GM12878 (cell line): ENCODE data around the gene ACSL4. TPM values are rescaled to one million over a fixed set of nuclear protein-coding genes. Genes with fewer than 3 reads are reported as not detected.

Experiments used
- ATAC-seq: fragments of 200-7000 bp; cut with Tn5 transposase; 3 replicates; pipeline ENCODE4 v1.9.1; 2020; ENCODE audit warnings: mild to moderate bottlenecking, moderate library complexity
- BruUV-seq: library from RNA; stranded (reverse); fragments of 400-500 nt; replicated peaks from 2 replicates; lab custom pipeline; 2021; lab: Mats Ljungman, UMichigan
- CTCF ChIA-PET: fragments of 300-600 bp; sonication (Branson Sonifier 250); formaldehyde crosslinking; extraction: SDS; loops from one replicate; lab custom pipeline; 2021; ENCODE audit warnings: inconsistent platforms; lab: Yijun Ruan, JAX
- POLR2A ChIA-PET: fragments of 350-600 bp; formaldehyde crosslinking; extraction: SDS; loops from one replicate; lab custom pipeline; 2021; ENCODE audit warnings: inconsistent platforms; lab: Charles Lee
- RAD21 ChIA-PET: fragments of 300-600 bp; sonication (Branson Sonifier 250); formaldehyde crosslinking; loops from one replicate; lab custom pipeline; 2023; ENCODE audit warnings: antibody characterized with exemption; ENCODE audit not compliant: unreplicated experiment; lab: Charles Lee
- SMC1A ChIA-PET: fragments of 300-600 bp; sonication (Branson Sonifier 250); formaldehyde crosslinking; loops from one replicate; lab custom pipeline; 2023; ENCODE audit not compliant: unreplicated experiment, uncharacterized antibody; lab: Charles Lee
- DNase-seq: peaks from one replicate; pipeline ENCODE4 v3.0.0-alpha.2; 2011; ENCODE audit warnings: low read depth, low spot score
- FAIRE-seq: peaks from 3 replicates; lab custom pipeline; 2011; peaks lifted over from hg19 to GRCh38; lab: Jason Lieb, UNC
- H2AFZ ChIP-seq: 2 replicates; pipeline ENCODE4 v1.6.0; 2011; ENCODE audit warnings: low read depth, low read length, control low read depth; ENCODE audit not compliant: control insufficient read depth
- H3K27ac ChIP-seq: 2 replicates; pipeline ENCODE4 v1.5.1; 2011; ENCODE audit warnings: control low read depth; ENCODE audit not compliant: control insufficient read depth, insufficient read depth
- H3K27me3 ChIP-seq, 2 experiments: replicated peaks in 1 of 2; 2 replicates each; pipeline versions ENCODE4 v1.6.0 to v1.6.1; 2011; ENCODE audit warnings: low read length in 1 of 2; ENCODE audit not compliant: control insufficient read depth in 2 of 2, insufficient read depth in 2 of 2
- H3K36me3 ChIP-seq, 2 experiments: 2 replicates each; pipeline ENCODE4 v1.5.1; 2011; ENCODE audit warnings: low read length in 1 of 2; ENCODE audit not compliant: control insufficient read depth in 2 of 2, insufficient read depth in 2 of 2
- H3K4me1 ChIP-seq: 2 replicates; pipeline ENCODE4 v1.6.1; 2011; ENCODE audit warnings: mild to moderate bottlenecking, low read length, moderate library complexity, mixed read lengths; ENCODE audit not compliant: control insufficient read depth, insufficient read depth
- H3K4me2 ChIP-seq: 2 replicates; pipeline ENCODE4 v1.6.0; 2011; ENCODE audit warnings: control low read depth; ENCODE audit not compliant: control insufficient read depth, insufficient read depth
- H3K4me3 ChIP-seq: fragments of 200-600 bp; sonication (generic); 2 replicates; pipeline ENCODE4 v1.5.1; 2016
- H3K79me2 ChIP-seq: 2 replicates; pipeline ENCODE4 v1.6.0; 2011; ENCODE audit warnings: low read length; ENCODE audit not compliant: control insufficient read depth, insufficient read depth
- H3K9ac ChIP-seq: 2 replicates; pipeline ENCODE4 v1.8.0; 2011; ENCODE audit warnings: low read length, control low read depth, mixed read lengths; ENCODE audit not compliant: control insufficient read depth, insufficient read depth
- H3K9me3 ChIP-seq: replicated peaks from 3 replicates; pipeline ENCODE4 v1.5.1; 2011; ENCODE audit warnings: mild to moderate bottlenecking, low read length; ENCODE audit not compliant: control insufficient read depth, insufficient read depth
- H4K20me1 ChIP-seq: 2 replicates; pipeline ENCODE4 v1.6.0; 2011; ENCODE audit not compliant: control insufficient read depth, insufficient read depth
- ESRRA ChIP-seq: IDR thresholded peaks from 2 replicates; pipeline ENCODE4 v1.6.1; 2012; ENCODE audit warnings: mild to moderate bottlenecking, low read length, improper control_type of control experiment
- ETV6 ChIP-seq, 2 experiments: fragments of 450-650 bp in 1 of 2; IDR thresholded peaks in 1 of 2; conservative IDR thresholded peaks in 1 of 2; 2 replicates each; pipeline ENCODE4 v1.6.1; 2014; ENCODE audit warnings: antibody characterized with exemption in 1 of 2, borderline replicate concordance in 1 of 2, low read depth in 1 of 2, mild to moderate bottlenecking in 1 of 2, moderate library complexity in 1 of 2
- IKZF2 ChIP-seq, 2 experiments: fragments of 450-650 bp; IDR thresholded peaks; 2 replicates each; pipeline ENCODE4 v1.6.1; 2017; ENCODE audit warnings: mild to moderate bottlenecking in 2 of 2, moderate library complexity in 2 of 2
- KLF5 ChIP-seq: fragments of 450-650 bp; IDR thresholded peaks from 2 replicates; pipeline ENCODE4 v1.6.1; 2014; ENCODE audit warnings: mild to moderate bottlenecking; ENCODE audit not compliant: partially characterized antibody
- NFIC ChIP-seq: IDR thresholded peaks from 2 replicates; pipeline ENCODE4 v1.6.1; 2012; ENCODE audit warnings: low read depth, mild to moderate bottlenecking, inconsistent platforms, low read length, moderate library complexity
- PKNOX1 ChIP-seq: fragments of 450-650 bp; IDR thresholded peaks from 2 replicates; pipeline ENCODE4 v1.6.1; 2016; ENCODE audit warnings: mild to moderate bottlenecking
- RUNX3 ChIP-seq: IDR thresholded peaks from 2 replicates; pipeline ENCODE4 v1.6.1; 2012; ENCODE audit warnings: low read length, inconsistent platforms
- SMAD5 ChIP-seq: IDR thresholded peaks from 2 replicates; pipeline ENCODE4 v1.6.1; 2016; ENCODE audit warnings: antibody characterized with exemption, low read depth
- SPI1 ChIP-seq: IDR thresholded peaks from 2 replicates; pipeline ENCODE4 v1.6.1; 2011; ENCODE audit warnings: low read depth, mild to moderate bottlenecking, low read length, moderate library complexity, borderline replicate concordance; ENCODE audit not compliant: insufficient read depth
- WGBS: methylation state at CpG from one replicate; pipeline ENCODE4 v1.1.6; 2016; ENCODE audit warnings: low lambda C conversion rate; ENCODE audit not compliant: insufficient replicate concordance, insufficient coverage; ENCODE audit errors: missing lambda C conversion rate; 5-methylcytosine and 5-hydroxymethylcytosine counted together
- in situ Hi-C: fragments of 300-500 bp; cut with MboI; formaldehyde crosslinking; loops from 9 replicates; pipeline ENCODE4 v1.14.3; 2018; ENCODE audit warnings: mixed read lengths
- intact Hi-C: fragments of 100-400 bp; cut with micrococcal nuclease; formaldehyde crosslinking; loops from one replicate; pipeline ENCODE4 v1.14.2; 2022; ENCODE audit not compliant: unreplicated experiment
- polyA plus RNA-seq, 11 experiments: library from polyadenylated mRNA; depleted of rRNA in 4 of 11; unstranded in 6 of 11; stranded (reverse) in 5 of 11; fragments of >200 nt; fragmentation: Nextera tagmentation in 4 of 11; fragmentation: Illumina TruSeq in 1 of 11; extraction: Ambion mirVana in 4 of 11; extraction: Trizol in 1 of 11; gene quantifications; 1 replicate in 1 of 11; 2 replicates in 10 of 11; pipeline versions ENCODE4 v1.2.1 to v1.2.3, GENCODE V29; 2011 to 2016; ENCODE audit warnings: inconsistent platforms in 2 of 11, missing spikeins in 2 of 11, low read depth in 1 of 11
- total RNA-seq, 4 experiments: library from RNA; depleted of rRNA in 3 of 4; stranded (reverse); fragments of >200 nt in 3 of 4; fragmentation: Illumina TruSeq in 1 of 4; extraction: Trizol in 1 of 4; gene quantifications; 2 replicates each; pipeline versions ENCODE4 v1.2.1 to v1.2.3, GENCODE V29; 2013 to 2021

Gene ACSL4
- total and polyA plus RNA-seq, 10 of the 15 experiments (the other 5 are each of a cell fraction or from before 2014, with no cell fraction given): 20.7 to 66.6 (median 45.4) TPM

GRCh38 chrX:109720947-109721346 lies 12.1 kb downstream of the ACSL4 start:
- FAIRE-seq (no peak), DNase-seq (no peak), ATAC-seq (peak; percentile 31)
- ChIA-PET POLR2A (interaction anchor here (0.7 to 2.0 kb wide), 8 partner anchors 10 to 130 kb away, joined by 3 to 5 read pairs (median 4); no protein-coding TSS in a partner anchor), SMC1A (interaction anchor here (0.7 to 15.3 kb wide), 17 partner anchors 8 to 233 kb away, joined by 3 to 403 read pairs (median 6); no protein-coding TSS in a partner anchor), CTCF (interaction anchor here (0.7 to 13.2 kb wide), 6 partner anchors 8 to 170 kb away, joined by 3 to 337 read pairs (median 12); no protein-coding TSS in a partner anchor), RAD21 (interaction anchor here (0.6 to 4.0 kb wide), 13 partner anchors 12 to 168 kb away, joined by 3 to 24 read pairs (median 3); no protein-coding TSS in a partner anchor)
- H3K4me3 ChIP-seq: no peak overlapping the region
- in situ Hi-C loops (no loop called here), intact Hi-C loops (no loop called here)
- no peaks in the 10 kb centered on the region for H3K27me3 ChIP-seq
- BruUV-seq: no TSS peak
- H3K9me3 ChIP-seq: no peaks in the 10 kb centered on the region; the same call in 2 of the 3 replicates
- WGBS: 17% methylated on average over 2 of the region's 2 CpGs
- no peak overlapping the region for H2AFZ ChIP-seq
- no peaks in the 10 kb centered on the region; a peak in 1 of 4 replicates for H3K36me3 ChIP-seq
- no peak overlapping the region for H3K4me2 ChIP-seq
- H3K9ac ChIP-seq: no peak overlapping the region
- no peak overlapping the region; the same call in 1 of the 2 replicates for H3K27ac ChIP-seq
- no peak for TF ChIP-seq KLF5
- no peak for TF ChIP-seq NFIC
- TF ChIP-seq PKNOX1: no peak
- no peak for TF ChIP-seq SMAD5
- no peak for TF ChIP-seq ETV6 (conservative IDR thresholded peaks at IDR 0.05 in 1 of 2, IDR thresholded peaks at IDR 0.05 in 1 of 2; ENCODE audit: borderline replicate concordance in 1 of 2, low read depth in 1 of 2)
- TF ChIP-seq ESRRA: no peak
- peak in 1 of 2 experiments; percentile 39; a peak in 2 of 4 replicates for TF ChIP-seq IKZF2 (IDR thresholded peaks at IDR 0.05)
- 0 out of 2 replicates have a peak, but pooled peaks have one; percentile 4 for TF ChIP-seq SPI1
- peak; percentile 5; the same call in 1 of the 2 replicates for TF ChIP-seq RUNX3
- H3K4me1 ChIP-seq: peaks cover 10% of the 10 kb centered on the region
- H4K20me1 ChIP-seq: no peaks in the 10 kb centered on the region
- peaks cover 20% of the 10 kb centered on the region for H3K79me2 ChIP-seq
